Amniotic epithelial cell (primary cell): ENCODE results near the gene PDE2A.

Source experiments
- DNase-seq: peaks from one replicate; pipeline ENCODE4 v3.0.0-alpha.2; 2010; ENCODE audit warnings: low read depth

PDE2A gene

DNA sequence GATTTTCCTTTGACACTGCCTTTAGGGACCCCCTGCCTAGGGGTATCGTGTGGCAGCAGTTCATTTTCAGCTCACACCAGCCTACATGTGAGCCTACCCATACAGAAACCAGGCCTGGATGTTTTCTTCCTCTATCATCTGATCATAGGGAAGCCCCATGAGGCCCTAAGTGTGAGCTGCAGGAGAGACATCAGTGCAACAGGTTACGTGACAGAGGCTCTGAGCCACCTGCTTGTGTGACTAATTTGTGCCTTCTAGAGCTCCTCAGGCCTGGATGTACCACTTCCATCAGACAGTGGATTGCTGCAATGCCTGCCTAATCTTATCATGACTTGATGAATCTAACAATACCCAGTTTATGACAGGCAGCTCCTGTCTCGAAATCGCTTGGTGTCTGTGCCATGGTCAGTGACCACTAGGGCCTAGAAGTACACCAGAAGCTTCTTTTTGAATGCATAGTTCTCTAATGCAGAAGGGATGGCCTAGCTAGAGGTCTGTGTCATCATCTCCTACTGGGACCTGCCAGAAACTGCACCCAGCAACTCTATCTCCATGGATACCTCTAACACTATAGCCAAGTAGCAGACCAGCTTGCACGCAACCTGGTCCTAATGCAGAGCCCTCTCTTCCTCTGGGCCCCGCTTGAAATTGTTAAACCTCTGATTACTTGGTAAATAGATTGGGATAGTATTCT lies 130.2 kb downstream of the PDE2A start:
- DNase-seq = no peak

- no peak for DNase-seq
Observed at GRCh38 chr11:72541257-72541974, 132.8 kb downstream of the PDE2A start.

DNA sequence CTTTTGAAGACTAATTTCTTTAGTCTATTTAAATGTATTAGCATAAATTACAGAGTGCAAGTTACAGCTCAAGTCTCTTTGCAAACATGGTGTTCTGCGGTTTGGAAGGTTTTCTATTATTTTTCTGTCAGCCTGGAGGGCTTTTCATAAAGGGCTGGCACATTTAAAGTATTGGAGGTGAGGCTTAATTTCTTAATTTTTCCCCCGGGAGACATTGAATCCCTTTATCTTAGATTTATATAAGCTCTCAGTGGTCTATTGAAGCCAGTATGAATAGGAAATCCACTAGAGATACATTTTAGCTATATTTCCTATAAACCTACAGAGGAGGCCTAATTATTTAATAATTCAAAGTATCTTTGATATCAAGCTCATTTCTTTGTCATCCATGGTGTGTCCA lies 137.2 kb downstream of the PDE2A start:
- DNase-seq = no peak

GRCh38 chr11:72535194-72535547 lies 139.1 kb downstream of the PDE2A start:
- no peak for DNase-seq

GRCh38 chr11:72534371-72535193 lies 139.6 kb downstream of the PDE2A start:
- peak; percentile 21 for DNase-seq

- no peak for DNase-seq
Observed at GRCh38 chr11:72529068-72529467, 145.2 kb downstream of the PDE2A start.

DNA sequence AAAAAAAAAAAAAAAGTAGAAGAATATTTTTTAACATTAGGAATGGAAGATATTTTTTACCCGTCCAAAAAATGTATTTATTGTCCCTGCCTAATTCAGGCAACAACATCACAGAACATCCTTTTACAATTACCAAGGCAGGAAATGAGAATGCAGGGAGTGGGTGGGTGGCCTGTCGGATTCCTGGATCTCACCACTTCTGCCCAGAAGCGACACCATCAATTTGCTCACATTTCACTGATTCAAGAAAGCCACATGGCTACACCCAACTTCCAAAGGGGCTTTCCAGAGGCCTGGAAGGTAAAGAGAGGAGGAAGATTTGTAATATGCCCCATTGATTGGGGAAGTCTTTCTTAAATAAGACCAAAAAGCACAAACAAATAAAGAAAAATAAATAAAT lies 146.1 kb downstream of the PDE2A start:
- DNase-seq = no peak
